Esophagus muscularis mucosa (tissue), 4 donors: ENCODE measurements around the gene SLC35E2B.

Experiments used
- EP300 ChIP-seq: sonication (generic); formaldehyde crosslinking; IDR thresholded peaks from one replicate; pipeline ENCODE4 v1.6.1; 2017; ENCODE audit warnings: antibody characterized with exemption
- POLR2A ChIP-seq: fragments of 450-650 bp; IDR thresholded peaks from one replicate; pipeline ENCODE4 v1.6.1; 2017; ENCODE audit warnings: antibody characterized with exemption, moderate library complexity, mild to moderate bottlenecking, low read depth
- POLR2AphosphoS5 ChIP-seq, 2 donors: sonication (generic); formaldehyde crosslinking; IDR thresholded peaks; one replicate each; pipeline ENCODE4 v1.6.1; 2017; ENCODE audit warnings: antibody characterized with exemption in 2 of 2
- TF ChIP-seq, protein P1 (sequence below), 3 experiments: fragments of 200-600 bp in 2 of 3; fragments of 450-650 bp in 1 of 3; sonication (generic) in 2 of 3; IDR thresholded peaks; one replicate each; pipeline ENCODE4 v1.5.1; 2017 to 2019; ENCODE audit warnings: antibody characterized with exemption in 3 of 3, mild to moderate bottlenecking in 2 of 3, moderate library complexity in 1 of 3

GRCh38 chr1:1610796-1611195 lies 81.8 kb downstream of the SLC35E2B start:
- TF ChIP-seq, protein P1, sequence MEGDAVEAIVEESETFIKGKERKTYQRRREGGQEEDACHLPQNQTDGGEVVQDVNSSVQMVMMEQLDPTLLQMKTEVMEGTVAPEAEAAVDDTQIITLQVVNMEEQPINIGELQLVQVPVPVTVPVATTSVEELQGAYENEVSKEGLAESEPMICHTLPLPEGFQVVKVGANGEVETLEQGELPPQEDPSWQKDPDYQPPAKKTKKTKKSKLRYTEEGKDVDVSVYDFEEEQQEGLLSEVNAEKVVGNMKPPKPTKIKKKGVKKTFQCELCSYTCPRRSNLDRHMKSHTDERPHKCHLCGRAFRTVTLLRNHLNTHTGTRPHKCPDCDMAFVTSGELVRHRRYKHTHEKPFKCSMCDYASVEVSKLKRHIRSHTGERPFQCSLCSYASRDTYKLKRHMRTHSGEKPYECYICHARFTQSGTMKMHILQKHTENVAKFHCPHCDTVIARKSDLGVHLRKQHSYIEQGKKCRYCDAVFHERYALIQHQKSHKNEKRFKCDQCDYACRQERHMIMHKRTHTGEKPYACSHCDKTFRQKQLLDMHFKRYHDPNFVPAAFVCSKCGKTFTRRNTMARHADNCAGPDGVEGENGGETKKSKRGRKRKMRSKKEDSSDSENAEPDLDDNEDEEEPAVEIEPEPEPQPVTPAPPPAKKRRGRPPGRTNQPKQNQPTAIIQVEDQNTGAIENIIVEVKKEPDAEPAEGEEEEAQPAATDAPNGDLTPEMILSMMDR (IDR thresholded peaks at IDR 0.05): no peak
- TF ChIP-seq POLR2A (no peak), POLR2AphosphoS5 (IDR thresholded peaks at IDR 0.05) (no peak), EP300 (no peak)
